ENCODE measurements around the gene EID2.

The EID2 gene, protein sequence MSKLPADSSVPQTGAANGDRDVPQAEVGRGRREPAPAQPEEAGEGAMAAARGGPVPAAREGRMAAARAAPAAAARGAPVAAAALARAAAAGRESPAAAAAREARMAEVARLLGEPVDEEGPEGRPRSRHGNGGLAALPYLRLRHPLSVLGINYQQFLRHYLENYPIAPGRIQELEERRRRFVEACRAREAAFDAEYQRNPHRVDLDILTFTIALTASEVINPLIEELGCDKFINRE

DNA sequence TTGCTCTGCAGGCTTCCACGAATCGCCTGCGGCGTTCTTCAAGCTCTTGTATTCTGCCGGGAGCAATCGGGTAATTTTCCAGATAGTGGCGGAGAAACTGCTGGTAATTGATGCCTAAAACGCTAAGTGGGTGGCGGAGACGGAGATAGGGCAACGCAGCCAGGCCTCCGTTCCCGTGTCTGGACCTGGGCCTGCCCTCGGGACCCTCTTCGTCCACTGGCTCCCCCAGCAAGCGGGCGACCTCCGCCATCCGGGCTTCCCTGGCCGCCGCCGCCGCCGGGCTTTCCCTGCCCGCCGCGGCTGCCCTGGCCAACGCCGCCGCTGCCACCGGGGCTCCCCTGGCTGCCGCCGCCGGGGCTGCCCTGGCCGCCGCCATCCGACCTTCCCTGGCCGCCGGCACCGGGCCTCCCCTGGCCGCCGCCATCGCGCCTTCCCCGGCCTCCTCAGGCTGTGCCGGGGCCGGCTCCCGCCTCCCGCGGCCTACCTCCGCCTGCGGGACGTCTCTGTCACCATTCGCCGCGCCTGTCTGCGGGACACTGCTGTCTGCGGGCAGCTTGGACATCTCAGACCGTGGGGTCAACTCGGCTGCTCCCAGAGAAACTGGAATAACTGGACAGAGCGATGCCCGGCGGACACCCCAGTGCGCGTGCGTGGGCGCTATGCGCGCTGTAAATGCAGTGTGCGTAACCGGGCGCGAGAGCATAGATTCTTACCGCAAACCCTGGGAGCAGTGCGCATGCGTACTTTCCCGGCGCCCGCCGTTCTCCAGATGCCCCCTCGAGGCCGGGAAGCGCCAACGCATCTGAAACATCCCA, at the start of gene EID2:
EID2 (minus strand) TSS at position 644 of the 815 bp plus-strand sequence; CDS start at position 562, 82 bp downstream.
- peak; percentile 92 for DNase-seq (ENCODE audit: low read depth)

DNA sequence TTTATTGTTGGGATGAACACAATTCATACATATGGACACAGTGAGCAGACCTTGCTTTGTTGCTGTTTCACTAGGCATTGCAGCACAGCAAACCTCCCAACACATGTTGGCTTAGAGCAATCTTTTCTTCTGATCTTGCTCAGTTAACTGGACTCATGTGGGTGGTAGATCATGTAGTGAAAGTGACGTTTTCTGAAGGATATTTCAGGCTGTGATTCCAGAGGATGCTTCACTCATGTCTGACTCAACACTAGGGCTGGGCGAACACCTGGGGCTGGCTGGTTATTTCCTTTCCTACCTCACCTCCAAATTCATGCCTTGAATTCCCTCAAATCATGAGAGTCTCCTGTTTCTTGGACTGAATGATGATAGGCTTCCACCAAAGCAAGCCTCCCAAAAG, 48.1 kb upstream of the EID2 start:
- DNase-seq (ENCODE audit: low read depth), result no peak

DNA sequence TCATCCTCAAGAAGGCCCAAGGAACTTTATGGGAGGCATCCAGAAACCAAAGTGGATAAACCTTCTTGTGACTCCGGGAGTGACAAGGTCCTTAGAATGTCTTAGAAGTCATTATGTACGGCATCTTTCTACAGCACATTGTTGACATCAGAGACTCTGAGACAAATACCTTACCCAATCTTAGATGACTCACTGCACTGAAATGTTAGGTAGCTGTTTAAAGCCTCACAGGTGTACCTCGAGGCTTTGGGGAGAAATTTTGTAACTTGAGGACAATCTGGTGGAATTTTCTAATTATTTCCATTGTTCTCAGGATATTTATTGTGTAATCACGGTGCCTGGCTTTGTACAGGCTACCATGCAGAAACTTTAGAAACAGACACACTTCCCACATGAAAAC, 47.5 kb upstream of the EID2 start:
- no peak for DNase-seq (ENCODE audit: low read depth)

DNA sequence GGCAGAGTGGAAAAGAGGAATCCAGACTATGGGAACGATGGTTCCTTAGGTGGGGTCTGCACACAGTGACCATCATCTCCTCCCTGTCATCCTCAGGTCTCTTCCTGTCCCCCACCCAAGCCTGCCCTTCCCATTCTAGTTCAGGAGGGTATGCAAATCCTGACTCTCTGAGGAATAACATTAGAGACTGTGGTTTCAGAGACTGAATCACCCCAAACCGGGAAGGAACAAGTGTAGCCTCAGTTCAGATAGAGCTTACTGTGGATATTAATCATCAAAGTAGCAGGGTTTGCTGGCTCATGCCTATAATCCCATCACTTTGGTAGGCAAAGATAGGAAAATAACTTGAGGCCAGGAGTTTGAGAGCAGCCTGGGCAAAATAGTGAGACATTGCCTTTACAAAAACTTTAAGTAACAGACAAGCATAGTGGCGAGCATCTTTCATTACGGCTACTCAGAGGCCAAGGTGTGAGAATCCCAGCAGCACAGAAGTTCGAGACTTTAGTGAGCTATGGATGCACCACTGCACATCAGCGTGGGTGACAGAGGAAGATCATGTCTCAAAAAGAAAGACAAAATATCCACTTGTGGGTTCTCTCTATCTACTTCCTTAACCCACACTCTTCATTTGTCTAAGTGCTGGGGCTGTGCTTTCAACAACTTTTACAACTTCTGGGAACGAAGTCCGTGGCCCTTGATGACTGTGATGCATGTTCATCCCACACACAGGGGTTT, 43.1 kb upstream of the EID2 start:
- no peak for DNase-seq (ENCODE audit: low read depth)

DNA sequence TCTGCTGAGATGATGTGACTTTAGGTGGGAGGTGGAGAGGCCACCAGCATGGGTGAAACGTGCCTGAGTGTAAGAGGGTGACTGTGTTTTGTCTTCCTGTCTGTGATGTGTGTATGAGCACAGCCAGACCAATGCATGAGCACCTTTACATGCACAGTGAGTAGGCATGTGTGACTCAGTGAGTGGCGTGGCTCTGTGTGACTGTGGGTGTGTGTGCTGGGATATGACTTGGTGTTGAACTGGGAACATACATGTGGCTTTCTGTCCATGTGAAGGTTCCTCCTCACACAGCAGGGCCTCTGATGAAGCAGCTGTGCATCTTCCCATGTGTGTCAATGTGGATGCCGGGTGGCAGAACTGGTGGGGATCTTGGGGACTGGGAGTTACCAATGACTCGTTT, 42.5 kb upstream of the EID2 start:
- peak; percentile 36 for DNase-seq (ENCODE audit: low read depth)

DNA sequence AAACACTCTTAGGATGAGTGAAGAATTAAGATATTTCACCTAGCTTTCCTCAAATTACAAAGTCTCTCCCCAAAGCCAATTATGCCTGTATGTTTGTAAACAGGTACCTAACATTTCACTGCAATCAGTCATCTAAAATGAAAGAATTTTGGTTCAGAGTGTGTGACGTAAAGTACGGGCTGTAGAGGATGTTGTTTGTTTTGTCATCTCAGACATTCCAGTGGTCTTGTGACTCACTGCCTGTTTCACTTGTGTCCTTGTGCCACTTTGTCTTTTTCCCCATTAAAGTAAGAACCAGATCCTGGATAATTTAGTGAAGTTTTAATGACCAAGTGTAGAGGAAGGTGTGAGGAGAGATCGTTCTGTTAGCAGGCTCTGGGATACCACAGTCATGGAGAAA, 28.6 kb upstream of the EID2 start:
- no peak for DNase-seq (ENCODE audit: low read depth)

DNA sequence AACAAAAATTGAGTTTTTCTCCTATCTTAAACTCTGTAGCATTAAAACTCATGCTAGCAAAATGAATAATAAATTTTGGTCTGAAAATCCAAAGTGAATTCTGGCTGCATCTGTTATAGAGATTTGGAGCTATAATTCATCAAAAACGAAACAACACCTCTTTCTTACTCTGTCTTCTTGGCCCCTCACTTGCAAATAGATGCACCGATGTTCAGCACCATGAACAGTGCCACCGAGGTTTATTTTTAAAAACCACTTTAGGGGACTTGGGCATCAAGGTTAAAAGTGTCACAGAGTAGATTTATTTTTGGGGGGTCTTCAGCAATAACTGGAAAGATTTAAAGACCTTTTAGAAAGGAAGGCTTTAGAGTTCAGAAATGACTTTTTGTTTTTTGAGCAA, 26.1 kb upstream of the EID2 start:
- DNase-seq (ENCODE audit: low read depth), result no peak

DNA sequence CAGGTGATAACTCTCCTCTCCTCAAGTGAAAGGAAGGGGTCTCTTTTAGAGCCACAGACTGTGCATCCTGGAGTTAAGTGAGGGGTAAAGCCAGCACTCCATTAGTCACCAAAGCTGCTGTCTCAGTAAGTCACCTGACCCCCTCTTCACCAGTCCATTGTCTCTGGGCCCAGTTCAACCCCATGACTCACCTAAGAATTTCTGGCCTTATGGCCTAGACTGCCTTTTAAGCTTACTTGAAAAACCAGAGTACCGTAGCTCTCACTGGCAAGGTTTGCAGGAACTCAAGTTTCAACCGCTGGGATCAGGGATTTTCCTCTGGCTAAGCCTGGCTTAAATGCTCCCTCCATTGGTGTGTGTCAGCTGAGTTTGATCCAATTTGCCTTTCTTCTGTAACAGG, 23.4 kb upstream of the EID2 start:
- no peak for DNase-seq (ENCODE audit: low read depth)

DNA sequence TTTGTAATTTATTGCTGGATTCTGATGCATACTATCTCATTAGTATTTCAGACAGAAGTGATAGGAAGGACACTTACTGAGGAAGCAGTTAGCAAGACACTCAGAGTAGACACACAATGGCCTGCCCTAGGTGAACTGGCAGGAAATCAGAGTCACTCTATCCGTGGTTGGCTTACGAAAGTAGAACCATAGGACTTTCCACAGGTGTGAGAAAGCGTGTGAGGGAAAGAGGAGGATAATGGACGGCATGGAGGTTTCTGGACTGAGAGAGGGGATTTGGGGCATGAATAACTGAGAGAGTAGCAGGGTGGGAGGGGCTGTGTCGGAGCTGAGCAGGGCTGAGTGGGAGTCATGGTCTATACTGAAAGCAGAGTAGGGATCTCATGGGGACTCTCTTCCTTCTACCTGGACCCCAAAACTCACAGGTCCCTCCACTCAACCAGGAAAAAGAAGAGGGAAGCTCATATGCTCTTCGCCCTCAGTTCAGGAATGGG, 18.7 kb upstream of the EID2 start:
- DNase-seq (ENCODE audit: low read depth), result no peak

DNA sequence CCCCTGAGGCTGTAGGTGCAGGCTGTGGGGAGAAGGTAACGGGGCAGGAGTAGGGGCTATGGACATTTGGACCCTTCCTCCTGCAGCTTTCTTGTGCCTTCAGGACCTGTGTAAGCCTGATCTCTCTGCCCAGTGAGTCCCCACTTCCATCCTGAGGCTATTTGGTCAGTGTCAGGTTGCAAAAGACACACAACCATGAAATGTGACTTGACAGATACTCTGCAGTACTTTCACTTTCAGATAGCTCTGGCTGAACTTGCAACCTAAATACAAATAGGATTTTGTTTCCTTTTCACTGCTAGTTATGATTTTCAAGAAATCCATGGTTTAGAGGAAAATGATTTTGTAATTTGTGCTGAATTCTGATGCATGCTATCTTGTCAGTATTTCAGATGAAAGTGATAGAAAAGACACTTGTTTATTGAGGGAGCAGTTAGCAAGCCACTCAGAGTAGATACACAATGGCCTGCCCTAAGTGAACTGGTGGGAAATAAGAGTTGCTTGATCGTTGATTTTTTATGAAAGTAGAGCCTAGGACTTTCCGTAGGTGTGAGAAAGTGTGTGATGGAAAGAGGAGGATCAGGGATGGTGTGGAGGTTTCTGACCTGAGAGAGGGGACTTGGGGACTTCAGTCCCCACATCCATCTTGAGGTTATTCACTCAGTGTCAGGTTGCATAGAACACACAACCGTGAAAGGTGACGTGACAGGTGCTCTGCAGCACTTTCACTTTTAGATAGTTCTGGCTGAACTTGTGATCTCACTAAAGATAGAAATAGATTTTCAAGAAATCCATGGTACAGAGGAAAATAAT, 18.1 kb upstream of the EID2 start:
- DNase-seq (ENCODE audit: low read depth), result no peak

DNA sequence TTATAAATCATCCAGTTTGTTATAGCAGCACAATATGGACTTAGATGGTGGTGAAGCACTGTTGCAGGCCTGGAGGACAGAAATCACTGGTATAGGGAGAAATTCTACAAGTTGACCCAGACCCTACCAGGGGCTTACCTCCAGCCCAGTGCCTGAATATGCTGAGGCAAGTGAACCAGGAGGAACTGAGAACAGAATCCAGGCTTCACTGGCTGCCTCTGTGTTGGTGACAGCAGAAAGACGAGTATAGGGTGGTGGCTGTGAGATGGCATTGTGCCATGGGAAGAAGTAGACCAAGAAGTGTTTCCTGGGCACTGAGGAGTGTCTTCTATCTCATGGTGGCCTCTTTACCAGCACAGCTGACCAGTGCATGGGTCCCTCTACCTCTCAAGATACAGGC, 15.9 kb upstream of the EID2 start:
- no peak for DNase-seq (ENCODE audit: low read depth)

DNA sequence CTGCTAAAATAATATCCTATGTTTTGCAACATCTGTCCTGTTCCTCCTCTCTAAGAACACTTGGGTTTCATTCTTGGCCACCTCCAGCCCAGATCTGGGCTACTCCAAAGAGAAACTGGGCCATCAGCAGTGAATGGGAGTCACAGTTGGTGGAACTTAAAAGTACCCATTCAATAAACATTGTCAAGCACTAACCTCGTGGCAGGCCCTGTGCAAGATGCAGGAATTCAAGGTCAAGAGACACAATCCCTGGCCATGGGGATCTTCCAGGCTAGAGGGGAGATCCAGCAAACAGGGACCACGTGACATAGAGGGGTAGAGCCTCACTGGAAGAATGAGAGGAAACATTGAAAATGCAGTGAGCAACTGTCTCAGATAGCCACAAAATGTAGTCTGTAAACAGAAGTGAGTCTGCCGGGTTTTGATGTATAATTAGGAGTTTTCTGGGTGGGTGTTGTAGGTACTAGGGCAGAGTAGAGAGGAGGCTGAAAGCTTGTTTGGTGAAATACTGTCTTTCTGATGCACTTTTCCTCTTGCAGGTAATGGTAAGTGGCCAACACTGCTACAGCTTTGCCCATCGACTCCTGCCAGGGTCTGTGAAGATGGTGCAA, 14.8 kb upstream of the EID2 start:
- DNase-seq (ENCODE audit: low read depth), result no peak

DNA sequence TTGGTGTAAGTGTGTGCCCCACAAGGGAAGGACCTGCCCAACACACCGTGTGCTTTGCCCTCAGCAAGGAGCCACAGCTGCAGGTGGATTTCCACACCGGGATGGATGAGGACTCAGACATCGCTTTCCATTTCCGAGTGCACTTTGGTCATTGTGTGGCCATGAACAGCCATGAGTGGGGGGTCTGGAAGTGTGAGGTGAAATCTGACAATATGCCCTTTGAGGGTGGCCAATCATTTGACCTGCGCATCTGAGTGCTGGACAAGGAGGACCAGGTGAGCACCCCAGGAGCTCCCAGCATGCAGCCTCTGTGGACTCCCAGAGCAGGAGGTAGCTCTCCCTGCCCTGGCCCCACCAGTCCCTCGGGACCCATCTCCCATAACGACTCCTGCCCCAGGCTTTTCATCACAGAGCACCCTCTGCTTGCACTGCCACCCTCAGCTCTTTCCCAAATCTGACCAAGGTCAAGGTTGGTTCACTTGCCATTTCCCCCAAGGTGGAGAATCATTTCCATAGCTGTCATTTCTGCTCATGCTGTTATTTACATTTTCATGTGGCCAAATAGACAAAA, 13.2 kb upstream of the EID2 start:
- no peak for DNase-seq (ENCODE audit: low read depth)

DNA sequence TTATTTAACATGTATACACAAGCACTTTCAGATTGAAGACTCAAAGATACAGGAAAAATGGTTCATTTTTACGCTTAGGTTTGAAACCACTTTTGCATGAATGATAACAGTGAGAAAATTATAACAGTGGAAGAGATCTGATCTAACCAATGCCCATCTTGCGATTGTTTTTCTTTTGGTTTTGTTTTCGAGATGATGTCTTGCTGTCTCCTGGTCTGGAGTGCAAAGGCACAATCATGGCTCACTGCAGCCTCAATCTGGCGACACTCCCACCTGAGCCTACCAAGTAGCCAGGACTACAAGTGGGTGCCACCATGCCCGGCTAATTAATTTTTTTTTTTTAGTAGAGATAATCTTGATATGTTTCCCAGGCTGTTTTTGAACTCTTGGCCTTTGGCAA, 10.2 kb upstream of the EID2 start:
- no peak for DNase-seq (ENCODE audit: low read depth)

DNA sequence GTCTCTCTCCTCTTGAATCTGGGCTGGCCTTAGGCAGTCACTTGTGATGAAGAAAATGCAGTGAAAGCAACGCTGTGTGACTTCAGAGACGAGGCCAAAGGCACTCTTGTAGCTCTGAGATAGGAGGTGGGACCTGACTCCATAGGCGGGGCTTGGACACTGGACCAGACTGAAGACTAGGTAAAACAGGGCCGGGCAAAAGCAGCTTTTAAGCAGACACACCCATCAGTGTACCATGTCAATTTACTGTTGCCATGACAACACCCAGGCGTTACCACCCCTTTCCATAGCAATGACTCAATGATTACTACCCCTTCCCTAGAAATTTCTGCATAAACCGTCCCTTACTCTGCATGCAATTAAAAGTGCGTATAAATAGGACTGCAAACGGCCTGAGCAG, 6.6 kb upstream of the EID2 start:
- DNase-seq (ENCODE audit: low read depth), result no peak

DNA sequence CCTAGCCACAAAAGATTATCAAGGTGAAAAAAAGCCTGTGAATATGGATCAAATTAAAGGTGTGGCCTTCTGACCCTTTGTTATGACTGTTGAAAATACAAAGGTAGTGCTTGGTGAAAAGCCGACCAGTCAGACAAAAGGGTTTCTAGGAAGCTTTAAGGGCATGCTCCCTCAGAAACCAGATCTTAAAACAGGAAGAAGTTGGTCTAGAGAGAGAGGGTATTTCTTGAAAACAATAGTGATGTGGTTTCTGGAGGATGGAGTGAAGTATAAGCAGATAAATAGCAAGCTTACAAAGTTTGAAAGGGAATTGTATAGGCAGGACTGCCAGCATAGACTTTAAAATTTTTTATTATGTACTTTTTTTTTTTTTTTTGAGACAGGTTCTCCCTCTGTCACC, 5.0 kb upstream of the EID2 start:
- no peak for DNase-seq (ENCODE audit: low read depth)

DNA sequence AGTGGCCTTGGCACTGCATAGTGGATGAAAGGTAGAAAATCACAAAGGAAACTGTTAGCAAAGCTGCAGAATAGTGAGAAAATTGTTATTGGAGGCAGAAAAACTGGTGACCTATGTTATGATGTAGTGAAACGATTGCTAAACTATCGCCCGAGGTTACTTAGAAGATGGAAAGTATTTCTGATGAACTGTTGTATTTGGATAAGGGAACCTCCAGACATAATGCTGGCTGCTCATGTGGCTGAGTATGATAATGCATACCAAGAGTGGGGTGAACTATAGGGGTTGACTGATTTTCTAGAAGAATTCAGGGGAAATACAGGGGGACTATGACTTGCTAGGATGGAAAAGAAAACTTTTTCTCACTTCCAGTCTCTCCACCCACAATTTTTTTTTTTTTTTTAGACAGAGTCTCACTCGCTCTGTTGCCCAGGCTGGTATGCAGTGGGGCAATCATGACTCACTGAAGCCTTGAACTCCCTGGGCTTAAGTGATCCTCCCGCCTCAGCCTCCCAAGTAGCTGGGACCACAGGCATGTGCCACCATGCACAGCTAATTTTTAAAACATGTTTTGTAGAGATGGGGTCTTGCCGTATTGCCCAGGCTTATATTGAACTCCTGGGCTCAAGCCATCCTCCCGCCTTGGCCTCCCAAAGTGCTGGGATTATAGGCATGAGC, 4.4 kb upstream of the EID2 start:
- no peak for DNase-seq (ENCODE audit: low read depth)

DNA sequence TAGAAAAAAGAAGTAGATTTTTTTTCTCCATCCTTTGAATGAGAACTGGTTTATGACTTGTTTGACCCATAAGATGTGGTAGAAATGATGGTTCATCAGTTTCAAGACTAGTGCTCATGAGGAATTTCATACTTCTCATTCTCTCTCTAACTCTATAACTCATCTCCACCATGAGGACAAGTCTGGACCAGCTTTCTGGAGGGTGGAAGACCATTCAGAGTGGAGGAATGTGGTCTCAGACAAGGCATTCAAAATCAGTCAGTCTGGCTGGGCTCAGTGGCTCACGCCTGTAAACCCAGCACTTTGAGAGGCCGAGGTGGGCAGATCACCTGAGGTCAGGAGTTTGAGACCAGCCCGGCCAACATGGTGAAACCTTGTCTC, 3.5 kb upstream of the EID2 start:
- no peak for DNase-seq (ENCODE audit: low read depth)

DNA sequence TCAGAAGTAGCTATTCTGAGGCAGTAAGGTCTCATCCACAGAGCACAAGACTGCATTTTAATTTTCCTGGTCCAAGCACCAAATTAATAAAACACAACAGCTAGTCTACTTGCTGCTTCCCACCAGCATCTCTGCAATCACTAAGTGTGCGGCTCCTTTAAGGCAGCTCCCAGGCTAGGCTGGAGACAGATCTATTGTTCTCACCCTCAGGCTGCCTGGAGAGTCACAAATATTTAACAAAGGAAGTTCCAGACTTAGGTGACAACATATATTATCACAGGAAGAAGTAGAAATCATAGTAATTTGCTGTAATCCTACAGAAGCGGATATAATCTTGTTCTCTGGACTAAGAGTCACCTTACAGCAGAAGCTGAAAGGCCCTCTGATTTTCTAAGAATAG, 2.2 kb upstream of the EID2 start:
- no peak for DNase-seq (ENCODE audit: low read depth)

DNA sequence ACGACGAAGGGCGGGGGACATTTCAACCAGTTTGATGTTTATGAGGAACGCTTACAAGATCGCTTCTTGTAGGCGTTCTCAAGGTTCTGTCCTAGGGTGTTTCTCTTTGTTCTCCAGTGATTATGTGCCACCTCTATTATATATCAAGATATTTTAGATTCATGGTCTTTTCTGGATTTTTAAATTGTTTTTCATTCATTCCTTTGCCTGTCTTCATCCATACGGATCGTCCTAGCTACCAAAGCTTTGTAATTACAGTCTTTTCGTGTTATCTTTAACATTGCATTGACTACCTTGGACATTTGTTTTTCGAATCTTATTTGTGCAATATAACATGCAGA, 342 bp upstream of the EID2 start:
- no peak for DNase-seq (ENCODE audit: low read depth)

DNA sequence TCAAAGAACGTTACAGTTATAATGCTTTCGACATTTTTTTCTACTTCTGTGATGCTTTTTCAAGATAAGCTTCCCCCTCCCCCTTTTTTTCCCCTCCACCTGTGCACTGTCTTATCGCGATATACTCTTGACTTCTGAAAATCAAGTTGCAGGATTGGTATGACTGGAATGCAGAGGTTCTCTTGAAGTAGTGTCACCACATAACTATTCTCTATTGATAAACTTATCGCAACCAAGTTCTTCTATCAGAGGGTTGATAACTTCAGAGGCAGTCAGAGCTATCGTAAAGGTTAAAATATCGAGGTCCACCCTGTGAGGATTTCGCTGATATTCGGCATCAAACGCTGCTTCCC, 820 bp downstream of the EID2 start:
- no peak for DNase-seq (ENCODE audit: low read depth)
